AG09319 (cell line): ENCODE results near the gene SAMSN1.
A peak's percentile ranks its signal among the peaks of the same experiment; 100 is the strongest.

Source experiments
- DNase-seq: peaks from one replicate; pipeline ENCODE4 v3.0.0-alpha.2; 2010; ENCODE audit warnings: low read depth; ENCODE audit errors: extremely low read depth
- TF ChIP-seq, protein P1 (sequence below): IDR thresholded peaks from 2 replicates; pipeline ENCODE4 v1.5.1; 2011; ENCODE audit warnings: low read depth, mild to moderate bottlenecking, inconsistent platforms, low read length, moderate library complexity

Gene SAMSN1

DNA sequence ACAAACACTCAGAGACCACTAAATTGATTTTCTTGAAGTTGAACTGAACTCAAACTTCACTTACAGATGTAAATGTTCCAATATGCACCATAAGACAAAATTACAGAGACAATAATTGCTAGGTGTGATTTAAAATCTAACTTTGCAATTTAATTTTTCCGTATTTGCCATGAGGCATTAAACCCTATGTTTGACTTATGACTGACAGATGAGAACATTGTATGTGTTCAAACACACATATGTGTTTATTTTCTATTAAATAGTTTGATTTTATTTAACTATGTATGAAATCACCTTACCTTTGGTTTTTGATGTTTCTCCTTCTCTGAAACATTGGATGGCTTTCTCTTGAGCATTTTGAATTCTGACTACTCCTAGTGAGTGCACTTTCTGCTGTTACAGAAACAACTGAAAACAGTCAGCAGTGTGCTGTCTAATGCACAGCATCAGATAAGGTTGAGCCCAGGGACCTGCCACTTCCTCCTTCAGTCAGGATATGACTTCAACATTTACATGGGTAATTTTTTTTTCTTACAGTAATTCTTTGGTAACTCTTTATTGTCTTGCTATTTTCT is at the start of gene SAMSN1:
Gene SAMSN1 (minus strand): TSS at position 410 of the 575 bp plus-strand sequence. CDS start 54 bp downstream, at position 356.
- DNase-seq = no peak
- TF ChIP-seq, protein P1, sequence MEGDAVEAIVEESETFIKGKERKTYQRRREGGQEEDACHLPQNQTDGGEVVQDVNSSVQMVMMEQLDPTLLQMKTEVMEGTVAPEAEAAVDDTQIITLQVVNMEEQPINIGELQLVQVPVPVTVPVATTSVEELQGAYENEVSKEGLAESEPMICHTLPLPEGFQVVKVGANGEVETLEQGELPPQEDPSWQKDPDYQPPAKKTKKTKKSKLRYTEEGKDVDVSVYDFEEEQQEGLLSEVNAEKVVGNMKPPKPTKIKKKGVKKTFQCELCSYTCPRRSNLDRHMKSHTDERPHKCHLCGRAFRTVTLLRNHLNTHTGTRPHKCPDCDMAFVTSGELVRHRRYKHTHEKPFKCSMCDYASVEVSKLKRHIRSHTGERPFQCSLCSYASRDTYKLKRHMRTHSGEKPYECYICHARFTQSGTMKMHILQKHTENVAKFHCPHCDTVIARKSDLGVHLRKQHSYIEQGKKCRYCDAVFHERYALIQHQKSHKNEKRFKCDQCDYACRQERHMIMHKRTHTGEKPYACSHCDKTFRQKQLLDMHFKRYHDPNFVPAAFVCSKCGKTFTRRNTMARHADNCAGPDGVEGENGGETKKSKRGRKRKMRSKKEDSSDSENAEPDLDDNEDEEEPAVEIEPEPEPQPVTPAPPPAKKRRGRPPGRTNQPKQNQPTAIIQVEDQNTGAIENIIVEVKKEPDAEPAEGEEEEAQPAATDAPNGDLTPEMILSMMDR = no peak

DNA sequence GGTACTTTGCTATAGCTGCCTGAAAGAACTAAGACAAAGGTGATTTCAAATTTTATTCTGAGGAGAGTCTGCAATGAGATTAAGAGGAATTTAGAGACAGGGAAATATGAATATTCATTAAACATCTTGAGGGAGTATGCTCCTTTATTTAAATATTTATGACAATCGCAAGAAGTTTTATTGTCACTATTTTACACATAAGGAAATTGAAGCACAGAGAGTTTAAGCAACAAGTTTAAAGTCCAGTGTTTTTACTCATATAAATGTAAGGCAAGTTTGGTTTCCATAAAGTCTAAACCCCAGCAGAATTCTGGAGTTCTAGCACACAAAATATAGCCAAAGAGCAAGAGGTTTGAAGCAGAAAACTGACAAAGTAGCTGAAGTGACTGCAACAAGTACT is 49.3 kb upstream of the SAMSN1 start:
- no peak for DNase-seq
- TF ChIP-seq, protein P1 = no peak

DNA sequence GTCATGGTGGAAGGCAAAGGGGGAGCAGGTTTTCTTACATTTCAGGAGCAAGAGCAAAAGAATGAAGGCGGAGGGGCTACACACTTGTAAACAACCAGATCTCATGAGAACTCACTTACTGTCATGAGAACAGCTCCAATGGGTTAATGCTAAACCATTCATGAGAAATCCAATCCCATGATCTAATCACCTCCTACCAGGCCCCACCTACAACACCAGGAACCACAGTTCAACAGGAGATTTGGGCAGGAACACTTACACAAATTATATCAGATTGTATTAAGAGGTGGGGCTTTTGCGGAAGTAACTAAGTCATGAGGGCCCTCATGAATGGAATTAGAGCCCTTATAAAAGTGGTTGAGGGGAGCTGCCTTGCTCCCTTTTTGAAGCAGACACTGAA is 48.9 kb upstream of the SAMSN1 start:
- DNase-seq = no peak
- TF ChIP-seq, protein P1 = no peak

DNA sequence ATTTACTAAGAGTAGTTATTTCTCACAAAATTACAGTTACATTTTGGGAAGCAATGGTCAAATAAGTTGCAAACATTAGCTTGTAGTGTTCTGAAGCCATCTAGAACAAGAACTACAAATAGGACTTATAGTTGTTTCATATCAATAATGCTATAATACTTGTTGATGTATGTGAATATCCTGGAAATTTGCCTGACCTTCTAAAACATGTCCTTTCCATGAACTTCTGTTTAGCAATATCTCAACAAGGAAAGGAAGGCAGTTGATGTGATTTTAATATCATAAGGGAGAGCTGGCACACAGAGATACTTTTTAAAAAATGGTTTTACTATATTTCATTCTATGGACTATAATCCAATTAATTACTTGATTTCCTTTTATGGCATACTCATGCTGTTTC is 47.1 kb upstream of the SAMSN1 start:
- no peak for DNase-seq
- TF ChIP-seq, protein P1 = no peak

DNA sequence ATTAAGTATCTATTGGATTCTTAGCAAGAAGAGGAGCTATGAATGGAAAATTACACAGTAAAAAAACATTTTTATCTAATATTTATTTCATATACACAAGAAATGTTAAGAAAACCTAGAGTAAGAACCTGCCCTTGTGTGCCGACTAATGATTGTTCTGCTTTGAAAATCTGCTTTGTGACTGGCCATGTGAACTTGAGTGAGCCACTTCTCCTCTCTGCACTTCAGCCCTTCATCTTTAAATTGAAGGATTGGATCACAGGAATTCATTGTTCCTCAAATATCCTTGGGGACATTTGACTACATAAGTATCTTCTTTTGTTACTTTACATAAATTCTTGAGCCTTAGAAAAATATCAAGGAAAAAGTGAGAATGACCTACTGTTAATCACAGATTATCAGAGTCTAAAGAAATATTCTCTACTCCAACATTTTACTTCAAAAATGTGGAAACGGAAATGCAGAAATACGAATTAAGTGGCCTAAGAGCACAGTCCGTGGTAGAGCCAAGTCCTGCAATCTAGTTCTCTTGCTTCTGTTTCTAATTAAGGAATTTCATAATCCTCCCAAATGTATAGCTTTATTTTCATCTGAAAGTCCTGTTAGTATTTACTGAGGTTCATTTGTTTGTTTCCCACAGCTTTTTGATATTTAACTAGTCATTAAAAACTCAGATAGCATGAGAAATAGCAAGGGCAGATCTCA is 46.3 kb upstream of the SAMSN1 start:
- DNase-seq = no peak
- TF ChIP-seq, protein P1 = no peak

DNA sequence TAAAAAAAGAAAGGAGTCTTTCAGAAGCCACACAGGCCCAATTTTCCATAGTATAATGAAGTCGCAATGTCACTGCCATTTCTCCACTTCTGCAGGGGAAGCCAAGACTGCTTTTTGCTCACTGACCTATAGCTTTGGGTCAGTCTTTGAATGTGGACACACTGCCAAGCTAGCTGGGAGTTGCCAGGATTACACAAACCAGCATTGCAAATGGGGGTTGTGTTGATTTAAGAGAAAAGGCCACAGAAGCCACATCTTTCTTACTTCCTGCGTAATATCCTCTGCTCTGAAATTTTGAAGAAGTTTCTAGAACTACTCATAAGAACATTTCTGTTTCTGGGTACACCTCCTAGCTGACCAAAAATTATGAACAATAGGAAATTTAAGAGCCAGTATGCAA is 45.8 kb upstream of the SAMSN1 start:
- DNase-seq = peak; percentile 5
- TF ChIP-seq, protein P1 = no peak

DNA sequence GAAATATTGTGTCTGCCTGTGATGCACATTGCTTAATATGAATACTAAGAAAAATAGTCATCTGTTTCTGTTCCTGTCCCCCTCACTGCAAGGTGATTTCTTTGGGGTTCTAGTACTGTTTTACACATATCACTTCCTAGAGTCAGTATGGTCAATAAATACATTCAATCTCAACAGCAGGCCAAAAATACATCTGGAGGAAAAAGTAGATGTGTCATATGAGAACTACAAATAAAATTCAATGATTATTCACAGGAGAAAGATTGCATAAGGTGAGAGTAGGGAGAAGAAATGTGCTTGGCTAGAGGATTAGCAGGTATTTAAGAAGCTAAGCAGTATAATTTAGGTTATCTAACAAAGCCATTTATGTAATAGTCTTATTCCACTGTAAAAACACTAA is 45.3 kb upstream of the SAMSN1 start:
- TF ChIP-seq, protein P1 = no peak
- no peak for DNase-seq
